IMR-90 (cell line): ENCODE results near the gene CDC25B. TPM values are rescaled to one million over a fixed set of nuclear protein-coding genes. Genes with fewer than 3 reads are reported as not detected.
A peak's percentile ranks its signal among the peaks of the same experiment; 100 is the strongest.

Experiments
- ATAC-seq: fragments of 200-7000 bp; cut with Tn5 transposase; 2 replicates; pipeline ENCODE4 v1.9.1; 2020; ENCODE audit warnings: low read depth, mild to moderate bottlenecking, moderate library complexity
- BruUV-seq: library from RNA; stranded (reverse); fragments of 400-500 nt; replicated peaks from 2 replicates; lab custom pipeline; 2021; lab: Mats Ljungman, UMichigan
- CTCF ChIA-PET: fragments of 300-600 bp; formaldehyde crosslinking; extraction: SDS; loops from one replicate; lab custom pipeline; 2021; ENCODE audit warnings: antibody characterized with exemption; lab: Yijun Ruan, JAX
- POLR2A ChIA-PET: fragments of 300-600 bp; sonication (Branson Sonifier 250); formaldehyde crosslinking; loops from one replicate; lab custom pipeline; 2022; ENCODE audit warnings: antibody characterized with exemption; ENCODE audit not compliant: unreplicated experiment; lab: Charles Lee
- DNase-seq: peaks from one replicate; pipeline ENCODE4 v3.0.0; 2013
- H2AFZ ChIP-seq: replicated peaks from 2 replicates; pipeline ENCODE3; 2013; ENCODE audit warnings: low read length, mild to moderate bottlenecking; ENCODE audit not compliant: poor library complexity
- H2AK5ac ChIP-seq: 2 replicates; pipeline ENCODE4 v1.6.1; 2013; ENCODE audit warnings: low read depth, low read length, inconsistent platforms
- H2AK9ac ChIP-seq: replicated peaks from 2 replicates; pipeline ENCODE3; 2013; ENCODE audit warnings: mild to moderate bottlenecking, low read depth, low read length, moderate library complexity; ENCODE audit not compliant: poor library complexity
- H2BK120ac ChIP-seq: 2 replicates; pipeline ENCODE4 v1.6.1; 2013; ENCODE audit warnings: low read depth, low read length, inconsistent platforms
- H2BK15ac ChIP-seq: 3 replicates; pipeline ENCODE4 v1.6.1; 2013; ENCODE audit warnings: low read depth, low read length, inconsistent platforms
- H2BK20ac ChIP-seq: 2 replicates; pipeline ENCODE4 v1.6.1; 2013; ENCODE audit warnings: low read depth, mild to moderate bottlenecking, inconsistent platforms, low read length, moderate library complexity
- H2BK5ac ChIP-seq: 2 replicates; pipeline ENCODE4 v1.6.1; 2013; ENCODE audit warnings: mild to moderate bottlenecking, low read depth, low read length, inconsistent platforms; ENCODE audit not compliant: poor library complexity, severe bottlenecking
- H3K14ac ChIP-seq: replicated peaks from 2 replicates; pipeline ENCODE4 v1.6.1; 2013; ENCODE audit warnings: low read depth, low read length, inconsistent platforms
- H3K18ac ChIP-seq: 2 replicates; pipeline ENCODE4 v1.6.1; 2013; ENCODE audit warnings: low read depth, low read length, control low read depth
- H3K23ac ChIP-seq: 2 replicates; pipeline ENCODE4 v1.6.1; 2013; ENCODE audit warnings: low read depth, low read length, inconsistent platforms
- H3K27ac ChIP-seq: 2 replicates; pipeline ENCODE4 v1.5.1; 2013; ENCODE audit warnings: mild to moderate bottlenecking, control low read depth, low read length; ENCODE audit not compliant: insufficient read depth
- H3K27me3 ChIP-seq: 2 replicates; pipeline ENCODE4 v1.6.1; 2013; ENCODE audit warnings: low read length; ENCODE audit not compliant: control insufficient read depth, insufficient read depth
- H3K36me3 ChIP-seq: 2 replicates; pipeline ENCODE4 v1.6.1; 2013; ENCODE audit warnings: low read length, mixed read lengths; ENCODE audit not compliant: control insufficient read depth, insufficient read depth
- H3K4ac ChIP-seq: 2 replicates; pipeline ENCODE4 v1.6.1; 2013; ENCODE audit warnings: low read depth, low read length, inconsistent platforms
- H3K4me1 ChIP-seq: 2 replicates; pipeline ENCODE4 v1.6.1; 2013; ENCODE audit warnings: low read length, mixed read lengths; ENCODE audit not compliant: control insufficient read depth, insufficient read depth
- H3K4me2 ChIP-seq: 2 replicates; pipeline ENCODE4 v1.6.1; 2013; ENCODE audit warnings: low read depth, mild to moderate bottlenecking, control low read depth, low read length, moderate library complexity
- H3K4me3 ChIP-seq: 2 replicates; pipeline ENCODE4 v1.5.1; 2013; ENCODE audit warnings: low read depth, mild to moderate bottlenecking, control low read depth, low read length, moderate library complexity; ENCODE audit not compliant: insufficient read depth
- H3K56ac ChIP-seq: 2 replicates; pipeline ENCODE4 v1.6.1; 2013; ENCODE audit warnings: low read length, inconsistent platforms; ENCODE audit not compliant: insufficient read depth; ENCODE audit errors: extremely low read depth
- H3K79me1 ChIP-seq, 2 experiments: 2 replicates each; pipeline ENCODE4 v1.6.1; 2013; ENCODE audit warnings: low read length in 2 of 2, inconsistent platforms in 1 of 2, low read depth in 1 of 2
- H3K9ac ChIP-seq: 2 replicates; pipeline ENCODE4 v1.6.1; 2013; ENCODE audit warnings: low read depth, low read length, control low read depth
- H3K9me1 ChIP-seq: 2 replicates; pipeline ENCODE4 v1.6.1; 2013; ENCODE audit warnings: low read length, inconsistent platforms; ENCODE audit not compliant: insufficient read depth
- H3K9me3 ChIP-seq: 2 replicates; pipeline ENCODE4 v1.6.1; 2013; ENCODE audit warnings: low read length; ENCODE audit not compliant: control insufficient read depth, insufficient read depth
- H4K20me1 ChIP-seq: 2 replicates; pipeline ENCODE4 v1.6.1; 2013; ENCODE audit warnings: low read length, inconsistent platforms; ENCODE audit not compliant: insufficient read depth
- H4K5ac ChIP-seq: 2 replicates; pipeline ENCODE4 v1.6.1; 2013; ENCODE audit warnings: mild to moderate bottlenecking, low read depth, low read length, control low read depth
- H4K8ac ChIP-seq, 2 experiments: 2 replicates each; pipeline ENCODE4 v1.6.1; 2013; ENCODE audit warnings: low read depth in 2 of 2, low read length in 2 of 2, control low read depth in 1 of 2, inconsistent platforms in 1 of 2
- H4K91ac ChIP-seq: 2 replicates; pipeline ENCODE4 v1.6.1; 2013; ENCODE audit warnings: low read depth, low read length, inconsistent platforms; ENCODE audit not compliant: insufficient read depth
- BHLHE40 ChIP-seq: fragments of 150-350 bp; IDR thresholded peaks from 2 replicates; pipeline ENCODE4 v1.6.1; 2016; ENCODE audit warnings: mild to moderate bottlenecking, low read depth, low read length
- CHD1 ChIP-seq: IDR thresholded peaks from 2 replicates; pipeline ENCODE4 v1.6.1; 2012; ENCODE audit warnings: low read depth, low read length, improper control_type of control experiment
- NFE2L2 ChIP-seq: fragments of 150-350 bp; IDR thresholded peaks from 2 replicates; pipeline ENCODE4 v1.6.1; 2016; ENCODE audit warnings: low read depth, mild to moderate bottlenecking, low read length
- RAD21 ChIP-seq: IDR thresholded peaks from 2 replicates; pipeline ENCODE4 v1.6.1; 2012; ENCODE audit warnings: low read length, improper control_type of control experiment
- WGBS, 2 experiments: methylation state at CpG; one replicate each; pipeline versions ENCODE4 v1.1.5 to v1.1.7; 2013; ENCODE audit warnings: missing lambda C conversion rate in 2 of 2; ENCODE audit not compliant: insufficient read length in 1 of 2; ENCODE audit errors: extremely low coverage in 2 of 2; 5-methylcytosine and 5-hydroxymethylcytosine counted together
- dilution Hi-C: fragments of 300-500 bp; cut with HindIII; formaldehyde crosslinking; loops from one replicate; pipeline ENCODE4 v1.14.3; 2018; ENCODE audit warnings: low sequenced_read_pairs; ENCODE audit not compliant: unreplicated experiment
- in situ Hi-C: fragments of 300-500 bp; cut with MboI; formaldehyde crosslinking; loops from 3 replicates; pipeline ENCODE4 v1.14.3; 2019; ENCODE audit warnings: low sequenced_read_pairs, inconsistent platforms, mixed read lengths
- intact Hi-C: fragments of 100-400 bp; cut with micrococcal nuclease; formaldehyde crosslinking; loops from 2 replicates; pipeline ENCODE4 v1.10.0; 2022
- polyA plus RNA-seq, 3 experiments: library from polyadenylated mRNA; depleted of rRNA; stranded (reverse); fragments of >200 nt; gene quantifications; 2 replicates each; pipeline ENCODE4 v1.2.3, GENCODE V29; 2012; ENCODE audit warnings: low replicate concordance in 1 of 3
- total RNA-seq: library from RNA; depleted of rRNA; stranded (reverse); fragments of >200 nt; gene quantifications from 2 replicates; pipeline ENCODE4 v1.2.3, GENCODE V29; 2012

The CDC25B gene
- total and polyA plus RNA-seq, 2 of the 4 experiments (the other 2 are of a cell fraction), result 14.5 to 50.5 TPM

- no peak for ATAC-seq
- POLR2A ChIA-PET, result no interaction called here
- intact Hi-C loops (no loop called here), dilution Hi-C loops (no loop called here), in situ Hi-C loops (no loop called here)
- peak overlapping the region; percentile 92; the same call in 1 of the 2 replicates for H3K4me2 ChIP-seq
- no peak for TF ChIP-seq BHLHE40
- TF ChIP-seq NFE2L2, result no peak
- no peak for TF ChIP-seq CHD1
- TF ChIP-seq RAD21, result no peak
- no peak overlapping the region for H4K91ac ChIP-seq
- peak overlapping the region; percentile 91 for H2AFZ ChIP-seq
- peaks cover 31 to 45% of the 10 kb centered on the region in 2 experiments for H3K79me1 ChIP-seq
- H3K4me1 ChIP-seq, result peaks cover 26% of the 10 kb centered on the region
- peak overlapping the region; percentile 80; the same call in 1 of the 2 replicates for H3K9ac ChIP-seq
- H4K20me1 ChIP-seq, result no peaks in the 10 kb centered on the region
- CTCF ChIA-PET, result no interaction called here
- H3K56ac ChIP-seq, result no peak overlapping the region
- no peak for DNase-seq
- peak overlapping the region; percentile 87; the same call in 1 of the 3 replicates for H2BK15ac ChIP-seq
- H3K27me3 ChIP-seq, result no peaks in the 10 kb centered on the region
- peak overlapping the region; percentile 95; the same call in 1 of the 2 replicates for H3K4ac ChIP-seq
- WGBS, 2 experiments, result 87% methylated on average over 3 of the region's 25 CpGs; no CpG with 5 or more reads in 1 of the 2 experiments
- BruUV-seq, result no TSS peak
- H2BK5ac ChIP-seq, result peak overlapping the region; percentile 90
- peak overlapping the region; percentile 29 for H2AK5ac ChIP-seq
- peak overlapping the region; percentile 95 for H3K27ac ChIP-seq
- no peaks in the 10 kb centered on the region for H3K9me3 ChIP-seq
- H4K5ac ChIP-seq, result peak overlapping the region; percentile 36
- peak overlapping the region; percentile 42 for H2AK9ac ChIP-seq
- H2BK20ac ChIP-seq, result no peak overlapping the region
- H3K14ac ChIP-seq, result peak overlapping the region; percentile 54; the same call in 1 of the 2 replicates
- peaks cover 15% of the 10 kb centered on the region for H3K9me1 ChIP-seq
- peak overlapping the region; percentile 22 for H2BK120ac ChIP-seq
- peak overlapping the region; percentile 82; the same call in 1 of the 2 replicates for H3K4me3 ChIP-seq
- H3K36me3 ChIP-seq, result peaks cover 11% of the 10 kb centered on the region
- H3K18ac ChIP-seq, result no peak overlapping the region
- H4K8ac ChIP-seq, result peak overlapping the region; percentile 74 to 92
- peak overlapping the region; percentile 67; the same call in 1 of the 2 replicates for H3K23ac ChIP-seq
Observed at GRCh38 chr20:3794701-3795420, 1.2 kb upstream of the CDC25B start.
